B cell (primary cell): ENCODE measurements around the gene RAB11FIP2.

Experiments
- EZH2 ChIP-seq: IDR thresholded peaks from 2 replicates; pipeline ENCODE4 v1.6.1; 2012; ENCODE audit warnings: borderline replicate concordance, low read depth, mild to moderate bottlenecking, moderate library complexity, low read length; ENCODE audit not compliant: insufficient read depth, poor library complexity, severe bottlenecking
- TF ChIP-seq, protein P1 (sequence below): fragments of 200-600 bp; IDR thresholded peaks from one replicate; pipeline ENCODE4 v1.8.0; 2022; ENCODE audit warnings: antibody characterized with exemption, mild to moderate bottlenecking

DNA sequence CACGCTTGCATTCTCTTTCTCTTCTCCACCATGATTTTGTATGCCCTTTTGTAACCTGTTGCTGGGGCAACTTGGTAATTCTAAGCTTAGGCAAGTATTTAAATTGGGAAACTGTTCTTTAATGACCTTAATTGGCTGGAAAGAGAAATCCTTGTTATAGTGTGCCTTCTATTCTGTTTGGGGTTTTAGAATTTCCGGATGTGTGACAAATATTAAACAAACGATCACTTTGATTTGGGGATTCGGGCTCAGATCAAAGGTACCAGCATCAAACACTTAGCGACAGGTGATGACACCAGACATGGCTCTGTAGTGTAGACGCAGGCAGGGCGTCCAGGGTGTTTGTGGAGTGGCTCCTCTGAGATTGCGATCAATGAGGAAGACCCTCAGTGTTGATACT is 55.0 kb downstream of the RAB11FIP2 start:
- TF ChIP-seq, protein P1, sequence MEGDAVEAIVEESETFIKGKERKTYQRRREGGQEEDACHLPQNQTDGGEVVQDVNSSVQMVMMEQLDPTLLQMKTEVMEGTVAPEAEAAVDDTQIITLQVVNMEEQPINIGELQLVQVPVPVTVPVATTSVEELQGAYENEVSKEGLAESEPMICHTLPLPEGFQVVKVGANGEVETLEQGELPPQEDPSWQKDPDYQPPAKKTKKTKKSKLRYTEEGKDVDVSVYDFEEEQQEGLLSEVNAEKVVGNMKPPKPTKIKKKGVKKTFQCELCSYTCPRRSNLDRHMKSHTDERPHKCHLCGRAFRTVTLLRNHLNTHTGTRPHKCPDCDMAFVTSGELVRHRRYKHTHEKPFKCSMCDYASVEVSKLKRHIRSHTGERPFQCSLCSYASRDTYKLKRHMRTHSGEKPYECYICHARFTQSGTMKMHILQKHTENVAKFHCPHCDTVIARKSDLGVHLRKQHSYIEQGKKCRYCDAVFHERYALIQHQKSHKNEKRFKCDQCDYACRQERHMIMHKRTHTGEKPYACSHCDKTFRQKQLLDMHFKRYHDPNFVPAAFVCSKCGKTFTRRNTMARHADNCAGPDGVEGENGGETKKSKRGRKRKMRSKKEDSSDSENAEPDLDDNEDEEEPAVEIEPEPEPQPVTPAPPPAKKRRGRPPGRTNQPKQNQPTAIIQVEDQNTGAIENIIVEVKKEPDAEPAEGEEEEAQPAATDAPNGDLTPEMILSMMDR: no peak
- TF ChIP-seq EZH2: no peak
